OCI-LY3 (cell line): Measurements from ENCODE around the gene HSD17B12.
"Not testable (repeated sequence)": the region's sequence is repeated elsewhere in the genome, so short reads cannot be mapped to it uniquely, and the experiment has no call there.

Source experiments
- H2AFZ ChIP-seq: fragments of 200-600, 300-600 bp; shearing (Covaris generic); 2 replicates; pipeline ENCODE4 v1.6.0; 2014; ENCODE audit warnings: antibody characterized with exemption, low read depth, low read length
- H3K27ac ChIP-seq: fragments of 200-600, 300-600 bp; sonication (generic); 2 replicates; pipeline ENCODE4 v1.5.1; 2014; ENCODE audit warnings: mild to moderate bottlenecking, low read length, moderate library complexity, mixed read lengths
- H3K27me3 ChIP-seq: fragments of 200-600, 300-600 bp; sonication (generic); 2 replicates; pipeline ENCODE4 v1.6.1; 2014; ENCODE audit warnings: low read depth, low read length, mixed read lengths
- H3K36me3 ChIP-seq: fragments of 200-600, 300-600 bp; sonication (generic); replicated peaks from 2 replicates; pipeline ENCODE3; 2014; ENCODE audit warnings: low read depth, low read length, mixed read lengths
- H3K4me1 ChIP-seq: fragments of 300-600, 200-600 bp; sonication (generic); 2 replicates; pipeline ENCODE4 v1.6.1; 2014; ENCODE audit warnings: low read length, mixed read lengths
- H3K4me2 ChIP-seq: fragments of 200-600, 300-600 bp; sonication (generic); 2 replicates; pipeline ENCODE4 v1.6.1; 2014; ENCODE audit warnings: low read length, mixed read lengths
- H3K4me3 ChIP-seq: fragments of 300-600, 200-600 bp; sonication (generic); 2 replicates; pipeline ENCODE4 v1.5.1; 2014; ENCODE audit warnings: antibody characterized with exemption, mild to moderate bottlenecking, low read length, moderate library complexity
- H3K79me2 ChIP-seq: fragments of 300-600, 200-600 bp; shearing (Covaris generic); 2 replicates; pipeline ENCODE4 v1.6.1; 2014; ENCODE audit warnings: mild to moderate bottlenecking, low read length, mixed read lengths
- H3K9ac ChIP-seq: fragments of 300-600, 200-600 bp; shearing (Covaris generic); 2 replicates; pipeline ENCODE4 v1.6.0; 2014; ENCODE audit warnings: mild to moderate bottlenecking, low read length, moderate library complexity
- H3K9me3 ChIP-seq: fragments of 200-600, 300-600 bp; shearing (Covaris generic); 2 replicates; pipeline ENCODE4 v1.6.1; 2014; ENCODE audit warnings: low read length, mixed read lengths; ENCODE audit not compliant: insufficient read depth
- H4K20me1 ChIP-seq: fragments of 200-600, 300-600 bp; sonication (generic); 2 replicates; pipeline ENCODE4 v1.6.1; 2016; ENCODE audit warnings: low read length, mixed read lengths; ENCODE audit not compliant: insufficient read depth
- CTCF ChIP-seq: fragments of 200-600, 300-600 bp; sonication (generic); IDR thresholded peaks from 2 replicates; pipeline ENCODE4 v1.5.1; 2014; ENCODE audit warnings: antibody characterized with exemption, low read length, low read depth
- EZH2phosphoT487 ChIP-seq: fragments of 200-600 bp; shearing (Covaris generic); IDR thresholded peaks from 2 replicates; pipeline ENCODE4 v1.6.1; 2018; ENCODE audit warnings: antibody characterized with exemption, mixed run types, low read depth

HSD17B12 gene

DNA sequence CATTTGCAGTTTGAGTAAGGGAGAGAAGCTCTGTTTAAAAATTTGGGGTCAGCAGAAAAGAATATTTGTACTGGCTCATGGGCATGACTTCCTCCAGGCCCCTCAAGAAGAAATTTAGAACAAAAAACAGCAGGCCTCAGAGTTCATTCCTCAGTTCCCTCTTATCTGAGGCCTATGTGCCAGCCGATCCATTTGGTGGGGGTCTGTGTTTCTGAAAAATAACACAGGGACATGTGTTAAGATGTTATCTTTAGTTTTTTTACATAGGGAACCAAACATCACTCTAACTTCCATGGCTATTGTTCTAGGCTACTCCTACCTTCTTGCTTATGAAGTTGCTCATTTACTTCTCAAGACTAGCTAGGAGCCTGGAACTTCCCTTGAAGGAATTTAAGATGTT is 16.2 kb upstream of the HSD17B12 start:
- no peak overlapping the region for H3K4me3 ChIP-seq
- no peak overlapping the region for H3K9ac ChIP-seq
- no peaks in the 10 kb centered on the region for H4K20me1 ChIP-seq
- no peaks in the 10 kb centered on the region for H3K79me2 ChIP-seq
- H2AFZ ChIP-seq: no peak overlapping the region
- TF ChIP-seq EZH2phosphoT487 (no peak), CTCF (no peak)
- no peaks in the 10 kb centered on the region for H3K4me1 ChIP-seq
- no peaks in the 10 kb centered on the region for H3K36me3 ChIP-seq
- H3K4me2 ChIP-seq: no peak overlapping the region
- no peaks in the 10 kb centered on the region for H3K9me3 ChIP-seq
- 0 out of 2 replicates have a peak, but pooled peaks cover 7% of the 10 kb centered on the region for H3K27me3 ChIP-seq
- H3K27ac ChIP-seq: no peak overlapping the region

DNA sequence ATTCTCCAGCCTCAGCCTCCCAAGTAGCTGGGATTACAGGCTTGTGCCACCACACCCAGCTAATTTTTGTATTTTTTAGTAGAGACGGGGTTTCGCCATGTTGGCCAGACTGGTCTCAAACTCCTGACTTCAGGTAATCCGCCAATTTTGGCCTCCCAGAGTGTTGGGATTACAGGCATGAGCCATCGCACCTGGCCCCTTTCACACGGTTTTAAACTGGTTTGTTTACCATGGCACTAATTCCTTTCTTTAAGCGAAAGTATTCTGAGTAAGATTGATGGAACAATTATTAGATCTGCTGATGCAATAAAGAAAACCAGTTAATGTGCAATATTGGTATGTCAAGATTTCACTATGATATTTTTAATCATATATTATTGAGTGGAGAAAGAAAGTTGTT is 9.3 kb upstream of the HSD17B12 start:
- H3K4me1 ChIP-seq, H4K20me1 ChIP-seq, H3K4me2 ChIP-seq, H3K9me3 ChIP-seq, H3K36me3 ChIP-seq, H3K79me2 ChIP-seq, H3K9ac ChIP-seq, H3K4me3 ChIP-seq, H2AFZ ChIP-seq, H3K27ac ChIP-seq: not testable (repeated sequence)
- 0 out of 2 replicates have a peak, but pooled peaks cover 10% of the 10 kb centered on the region for H3K27me3 ChIP-seq

DNA sequence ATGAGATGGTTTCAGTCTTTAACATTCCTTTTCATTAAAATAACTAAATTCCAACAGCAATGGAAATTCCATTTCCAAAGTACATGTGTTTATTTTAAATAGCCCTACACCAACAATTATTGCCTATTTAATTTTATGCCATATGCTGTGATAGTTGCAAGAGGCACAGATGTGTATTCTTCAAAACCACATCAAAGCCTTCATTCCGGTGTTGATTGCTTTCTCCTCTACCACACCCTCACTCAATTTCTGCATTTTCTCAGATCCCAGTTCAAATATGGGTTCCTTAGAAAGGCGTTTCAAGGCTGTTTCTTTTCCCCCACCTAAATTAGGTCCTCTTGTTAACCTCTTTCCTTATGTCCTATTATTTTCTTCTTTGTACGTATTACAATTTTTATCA is 6.0 kb upstream of the HSD17B12 start:
- H3K4me1 ChIP-seq: no peaks in the 10 kb centered on the region
- no peaks in the 10 kb centered on the region for H3K79me2 ChIP-seq
- no peaks in the 10 kb centered on the region for H4K20me1 ChIP-seq
- no peaks in the 10 kb centered on the region for H3K36me3 ChIP-seq
- H3K4me2 ChIP-seq: no peak overlapping the region
- TF ChIP-seq EZH2phosphoT487 (no peak), CTCF (no peak)
- H3K4me3 ChIP-seq: no peak overlapping the region
- 0 out of 2 replicates have a peak, but pooled peaks cover 10% of the 10 kb centered on the region for H3K27me3 ChIP-seq
- H3K9me3 ChIP-seq: no peaks in the 10 kb centered on the region
- H3K27ac ChIP-seq: no peak overlapping the region
- H2AFZ ChIP-seq: no peak overlapping the region
- no peak overlapping the region for H3K9ac ChIP-seq

DNA sequence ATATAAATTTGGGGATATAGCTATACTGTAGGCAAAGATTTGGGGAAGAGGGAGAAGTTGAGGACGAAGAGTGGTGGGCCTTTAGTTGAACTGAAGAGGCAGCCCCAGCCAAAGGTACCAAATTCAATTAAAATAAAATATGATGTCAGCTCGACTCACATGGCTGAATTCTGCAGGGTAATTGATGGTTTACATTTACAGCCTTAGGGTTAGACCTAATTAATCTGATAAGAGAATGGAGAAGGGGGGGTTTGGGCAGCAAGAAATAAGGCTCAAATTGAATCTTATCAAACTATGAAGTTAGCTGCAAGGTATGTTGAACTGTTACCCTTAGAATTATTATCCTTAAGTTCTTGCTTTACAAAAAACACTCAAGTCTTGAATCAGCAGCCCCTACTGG is 3.6 kb upstream of the HSD17B12 start:
- Histone ChIP-seq H3K27me3 (0 out of 2 replicates have a peak, but pooled peaks cover 10% of the 10 kb centered on the region), H3K27ac (no peak overlapping the region), H3K36me3 (no peaks in the 10 kb centered on the region), H2AFZ (no peak overlapping the region), H3K9me3 (no peaks in the 10 kb centered on the region), H3K4me1 (no peaks in the 10 kb centered on the region), H3K4me3 (no peak overlapping the region), H3K9ac (no peak overlapping the region), H4K20me1 (no peaks in the 10 kb centered on the region), H3K4me2 (no peak overlapping the region), H3K79me2 (peaks cover 13% of the 10 kb centered on the region)
- TF ChIP-seq EZH2phosphoT487: no peak
- no peak for TF ChIP-seq CTCF
